GM23338 (cell line): ENCODE results near the gene ATP23.

Source experiments
- CREB1 ChIP-seq: fragments of 250-450 bp; sonication (Bioruptor Pico); IDR thresholded peaks from 2 replicates; pipeline ENCODE4 v1.5.0; 2020; ENCODE audit warnings: low read depth, mild to moderate bottlenecking, moderate library complexity
- CTCF ChIP-seq, 2 experiments: fragments of 200-600 bp in 1 of 2; sonication (generic) in 1 of 2; conservative IDR thresholded peaks; 2 replicates each; pipeline versions ENCODE4 v1.5.1 to v1.6.1; 2016 to 2017; ENCODE audit warnings: antibody characterized with exemption in 2 of 2, low read depth in 2 of 2, mild to moderate bottlenecking in 2 of 2, moderate library complexity in 1 of 2
- EZH2 ChIP-seq: fragments of 200-600 bp; sonication (generic); IDR thresholded peaks from one replicate; pipeline ENCODE4 v1.8.0; 2017; ENCODE audit warnings: antibody characterized with exemption, mild to moderate bottlenecking, low read depth; ENCODE audit not compliant: unreplicated experiment
- EZH2phosphoT487 ChIP-seq: fragments of 200-600 bp; sonication (generic); IDR thresholded peaks from one replicate; pipeline ENCODE4 v1.8.1; 2018; ENCODE audit warnings: antibody characterized with exemption; ENCODE audit not compliant: unreplicated experiment
- JUNB ChIP-seq: IDR thresholded peaks from one replicate; pipeline ENCODE4 v1.6.1; 2016; ENCODE audit warnings: antibody characterized with exemption; ENCODE audit not compliant: unreplicated experiment
- NANOG ChIP-seq: IDR thresholded peaks from 2 replicates; pipeline ENCODE4 v1.6.1; 2016; ENCODE audit warnings: antibody characterized with exemption, borderline replicate concordance
- POLR2AphosphoS5 ChIP-seq: IDR thresholded peaks from 2 replicates; pipeline ENCODE4 v1.6.1; 2016; ENCODE audit warnings: antibody characterized with exemption, low read depth
- REST ChIP-seq: IDR thresholded peaks from one replicate; pipeline ENCODE4 v1.6.1; 2018; ENCODE audit warnings: antibody characterized with exemption; ENCODE audit not compliant: unreplicated experiment
- STAT1 ChIP-seq: IDR thresholded peaks from one replicate; pipeline ENCODE4 v1.6.1; 2016; ENCODE audit warnings: antibody characterized with exemption; ENCODE audit not compliant: unreplicated experiment
- ZNF114 ChIP-seq: fragments of 250-450 bp; sonication (Bioruptor Pico); IDR thresholded peaks from 2 replicates; pipeline ENCODE4 v1.5.0; 2020; ENCODE audit warnings: mild to moderate bottlenecking, moderate library complexity
- ZNF331 ChIP-seq: fragments of 250-450 bp; sonication (Bioruptor Pico); IDR thresholded peaks from 2 replicates; pipeline ENCODE4 v1.5.0; 2020; ENCODE audit warnings: low read depth, mild to moderate bottlenecking, moderate library complexity
- TF ChIP-seq, protein P1 (sequence below): IDR thresholded peaks from 2 replicates; pipeline ENCODE4 v1.6.1; 2016; ENCODE audit warnings: antibody characterized with exemption
- TF ChIP-seq, protein P2 (sequence below): fragments of 250-450 bp; sonication (Bioruptor Pico); IDR thresholded peaks from 2 replicates; pipeline ENCODE4 v1.5.0; 2020; ENCODE audit warnings: mild to moderate bottlenecking, moderate library complexity

DNA sequence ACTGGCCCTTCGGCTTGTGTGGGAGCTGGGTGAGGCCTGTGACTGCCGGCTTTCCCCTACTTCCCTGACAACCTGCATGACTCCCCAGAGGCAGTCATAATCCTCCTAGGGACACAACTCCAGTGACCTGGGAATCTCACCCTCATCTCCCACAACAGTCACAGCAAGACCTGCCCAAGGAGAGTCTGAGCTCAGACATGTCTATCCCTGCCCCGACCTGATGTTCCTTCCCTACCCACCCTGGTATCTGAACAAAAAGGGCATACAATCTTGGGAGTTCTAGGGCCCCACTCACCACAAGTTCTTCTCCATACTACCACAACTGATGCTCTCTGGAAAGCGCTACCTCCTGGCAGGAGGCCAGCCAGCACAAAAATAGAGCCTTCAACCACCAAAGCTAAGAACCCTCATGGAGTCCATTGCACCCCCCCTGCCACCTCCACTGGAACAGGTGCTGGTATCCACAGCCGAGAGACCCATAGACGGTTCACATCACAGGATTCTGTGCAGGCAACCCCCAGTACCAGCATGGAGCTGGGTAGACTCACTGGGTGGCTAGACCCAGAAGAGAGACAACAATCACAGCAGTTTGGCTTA is 16.8 kb downstream of the ATP23 start:
- TF ChIP-seq CTCF (conservative IDR thresholded peaks at IDR 0.05; ENCODE audit: low read depth in 2 of 2): no peak
- TF ChIP-seq CREB1 (CRISPR knock-in tag): no peak
- no peak for TF ChIP-seq POLR2AphosphoS5
- no peak for TF ChIP-seq EZH2phosphoT487
- no peak for TF ChIP-seq EZH2
- no peak for TF ChIP-seq REST
- no peak for TF ChIP-seq ZNF331 (CRISPR knock-in tag)
- TF ChIP-seq, protein P1, sequence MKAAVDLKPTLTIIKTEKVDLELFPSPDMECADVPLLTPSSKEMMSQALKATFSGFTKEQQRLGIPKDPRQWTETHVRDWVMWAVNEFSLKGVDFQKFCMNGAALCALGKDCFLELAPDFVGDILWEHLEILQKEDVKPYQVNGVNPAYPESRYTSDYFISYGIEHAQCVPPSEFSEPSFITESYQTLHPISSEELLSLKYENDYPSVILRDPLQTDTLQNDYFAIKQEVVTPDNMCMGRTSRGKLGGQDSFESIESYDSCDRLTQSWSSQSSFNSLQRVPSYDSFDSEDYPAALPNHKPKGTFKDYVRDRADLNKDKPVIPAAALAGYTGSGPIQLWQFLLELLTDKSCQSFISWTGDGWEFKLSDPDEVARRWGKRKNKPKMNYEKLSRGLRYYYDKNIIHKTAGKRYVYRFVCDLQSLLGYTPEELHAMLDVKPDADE: no peak
- no peak for TF ChIP-seq JUNB
- TF ChIP-seq ZNF114 (CRISPR knock-in tag): no peak
- TF ChIP-seq, protein P2, sequence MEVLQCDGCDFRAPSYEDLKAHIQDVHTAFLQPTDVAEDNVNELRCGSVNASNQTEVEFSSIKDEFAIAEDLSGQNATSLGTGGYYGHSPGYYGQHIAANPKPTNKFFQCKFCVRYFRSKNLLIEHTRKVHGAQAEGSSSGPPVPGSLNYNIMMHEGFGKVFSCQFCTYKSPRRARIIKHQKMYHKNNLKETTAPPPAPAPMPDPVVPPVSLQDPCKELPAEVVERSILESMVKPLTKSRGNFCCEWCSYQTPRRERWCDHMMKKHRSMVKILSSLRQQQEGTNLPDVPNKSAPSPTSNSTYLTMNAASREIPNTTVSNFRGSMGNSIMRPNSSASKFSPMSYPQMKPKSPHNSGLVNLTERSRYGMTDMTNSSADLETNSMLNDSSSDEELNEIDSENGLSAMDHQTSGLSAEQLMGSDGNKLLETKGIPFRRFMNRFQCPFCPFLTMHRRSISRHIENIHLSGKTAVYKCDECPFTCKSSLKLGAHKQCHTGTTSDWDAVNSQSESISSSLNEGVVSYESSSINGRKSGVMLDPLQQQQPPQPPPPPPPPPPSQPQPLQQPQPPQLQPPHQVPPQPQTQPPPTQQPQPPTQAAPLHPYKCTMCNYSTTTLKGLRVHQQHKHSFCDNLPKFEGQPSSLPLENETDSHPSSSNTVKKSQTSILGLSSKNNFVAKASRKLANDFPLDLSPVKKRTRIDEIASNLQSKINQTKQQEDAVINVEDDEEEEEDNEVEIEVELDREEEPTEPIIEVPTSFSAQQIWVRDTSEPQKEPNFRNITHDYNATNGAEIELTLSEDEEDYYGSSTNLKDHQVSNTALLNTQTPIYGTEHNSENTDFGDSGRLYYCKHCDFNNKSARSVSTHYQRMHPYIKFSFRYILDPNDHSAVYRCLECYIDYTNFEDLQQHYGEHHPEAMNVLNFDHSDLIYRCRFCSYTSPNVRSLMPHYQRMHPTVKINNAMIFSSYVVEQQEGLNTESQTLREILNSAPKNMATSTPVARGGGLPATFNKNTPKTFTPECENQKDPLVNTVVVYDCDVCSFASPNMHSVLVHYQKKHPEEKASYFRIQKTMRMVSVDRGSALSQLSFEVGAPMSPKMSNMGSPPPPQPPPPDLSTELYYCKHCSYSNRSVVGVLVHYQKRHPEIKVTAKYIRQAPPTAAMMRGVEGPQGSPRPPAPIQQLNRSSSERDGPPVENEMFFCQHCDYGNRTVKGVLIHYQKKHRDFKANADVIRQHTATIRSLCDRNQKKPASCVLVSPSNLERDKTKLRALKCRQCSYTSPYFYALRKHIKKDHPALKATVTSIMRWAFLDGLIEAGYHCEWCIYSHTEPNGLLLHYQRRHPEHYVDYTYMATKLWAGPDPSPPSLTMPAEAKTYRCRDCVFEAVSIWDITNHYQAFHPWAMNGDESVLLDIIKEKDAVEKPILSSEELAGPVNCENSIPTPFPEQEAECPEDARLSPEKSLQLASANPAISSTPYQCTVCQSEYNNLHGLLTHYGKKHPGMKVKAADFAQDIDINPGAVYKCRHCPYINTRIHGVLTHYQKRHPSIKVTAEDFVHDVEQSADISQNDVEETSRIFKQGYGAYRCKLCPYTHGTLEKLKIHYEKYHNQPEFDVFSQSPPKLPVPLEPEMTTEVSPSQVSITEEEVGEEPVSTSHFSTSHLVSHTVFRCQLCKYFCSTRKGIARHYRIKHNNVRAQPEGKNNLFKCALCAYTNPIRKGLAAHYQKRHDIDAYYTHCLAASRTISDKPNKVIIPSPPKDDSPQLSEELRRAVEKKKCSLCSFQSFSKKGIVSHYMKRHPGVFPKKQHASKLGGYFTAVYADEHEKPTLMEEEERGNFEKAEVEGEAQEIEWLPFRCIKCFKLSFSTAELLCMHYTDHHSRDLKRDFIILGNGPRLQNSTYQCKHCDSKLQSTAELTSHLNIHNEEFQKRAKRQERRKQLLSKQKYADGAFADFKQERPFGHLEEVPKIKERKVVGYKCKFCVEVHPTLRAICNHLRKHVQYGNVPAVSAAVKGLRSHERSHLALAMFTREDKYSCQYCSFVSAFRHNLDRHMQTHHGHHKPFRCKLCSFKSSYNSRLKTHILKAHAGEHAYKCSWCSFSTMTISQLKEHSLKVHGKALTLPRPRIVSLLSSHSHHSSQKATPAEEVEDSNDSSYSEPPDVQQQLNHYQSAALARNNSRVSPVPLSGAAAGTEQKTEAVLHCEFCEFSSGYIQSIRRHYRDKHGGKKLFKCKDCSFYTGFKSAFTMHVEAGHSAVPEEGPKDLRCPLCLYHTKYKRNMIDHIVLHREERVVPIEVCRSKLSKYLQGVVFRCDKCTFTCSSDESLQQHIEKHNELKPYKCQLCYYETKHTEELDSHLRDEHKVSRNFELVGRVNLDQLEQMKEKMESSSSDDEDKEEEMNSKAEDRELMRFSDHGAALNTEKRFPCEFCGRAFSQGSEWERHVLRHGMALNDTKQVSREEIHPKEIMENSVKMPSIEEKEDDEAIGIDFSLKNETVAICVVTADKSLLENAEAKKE (CRISPR knock-in tag): no peak
- TF ChIP-seq NANOG: no peak
- no peak for TF ChIP-seq STAT1
